HFF-Myc (cell line): Measurements from ENCODE around the gene SETD3.

Experiments
- DNase-seq: peaks from one replicate; pipeline ENCODE4 v3.0.0-alpha.2; 2011; ENCODE audit warnings: low read depth; ENCODE audit errors: extremely low read depth
- H3K4me3 ChIP-seq: replicated peaks from 2 replicates; pipeline ENCODE4 v1.5.1; 2011; ENCODE audit warnings: low read depth, mild to moderate bottlenecking, control low read depth, low read length
- TF ChIP-seq, protein P1 (sequence below): IDR thresholded peaks from 2 replicates; pipeline ENCODE4 v1.5.1; 2012; ENCODE audit warnings: mild to moderate bottlenecking, low read depth, low read length, control low read depth; ENCODE audit errors: missing control alignments

The SETD3 gene

DNA sequence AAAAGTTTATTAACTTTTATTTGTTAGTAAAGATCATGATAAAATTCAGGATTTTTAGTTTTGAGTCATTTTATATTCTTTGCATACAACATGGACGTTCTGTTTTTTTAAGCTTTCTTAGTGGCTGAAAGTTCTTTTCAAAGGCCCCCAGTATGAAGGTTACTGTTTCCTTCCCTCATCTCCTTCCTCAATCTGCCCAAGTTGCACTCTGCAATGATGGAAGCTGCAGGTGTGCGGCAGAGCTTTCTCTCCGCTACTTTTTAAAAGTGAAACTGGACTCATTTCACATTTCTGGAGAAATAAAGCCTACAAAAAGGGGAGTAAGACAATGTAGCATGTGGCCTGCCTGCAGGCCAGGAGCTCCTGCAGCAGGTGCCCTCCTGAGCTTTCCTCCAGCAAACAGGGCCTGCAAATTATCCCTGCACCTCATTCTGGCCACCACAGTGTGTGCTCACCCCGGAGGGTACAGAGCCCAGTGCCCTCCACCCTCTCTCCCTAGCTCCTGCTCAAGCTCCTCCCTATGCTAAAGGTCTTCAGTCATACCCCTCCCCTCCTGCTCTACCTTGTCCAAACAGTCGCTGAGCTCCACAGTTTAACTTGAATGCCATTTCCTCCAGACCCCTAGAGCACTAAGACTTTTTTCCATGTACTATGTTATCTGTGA is 78.9 kb downstream of the SETD3 start:
- DNase-seq = no peak
- no peak overlapping the region for H3K4me3 ChIP-seq
- TF ChIP-seq, protein P1, sequence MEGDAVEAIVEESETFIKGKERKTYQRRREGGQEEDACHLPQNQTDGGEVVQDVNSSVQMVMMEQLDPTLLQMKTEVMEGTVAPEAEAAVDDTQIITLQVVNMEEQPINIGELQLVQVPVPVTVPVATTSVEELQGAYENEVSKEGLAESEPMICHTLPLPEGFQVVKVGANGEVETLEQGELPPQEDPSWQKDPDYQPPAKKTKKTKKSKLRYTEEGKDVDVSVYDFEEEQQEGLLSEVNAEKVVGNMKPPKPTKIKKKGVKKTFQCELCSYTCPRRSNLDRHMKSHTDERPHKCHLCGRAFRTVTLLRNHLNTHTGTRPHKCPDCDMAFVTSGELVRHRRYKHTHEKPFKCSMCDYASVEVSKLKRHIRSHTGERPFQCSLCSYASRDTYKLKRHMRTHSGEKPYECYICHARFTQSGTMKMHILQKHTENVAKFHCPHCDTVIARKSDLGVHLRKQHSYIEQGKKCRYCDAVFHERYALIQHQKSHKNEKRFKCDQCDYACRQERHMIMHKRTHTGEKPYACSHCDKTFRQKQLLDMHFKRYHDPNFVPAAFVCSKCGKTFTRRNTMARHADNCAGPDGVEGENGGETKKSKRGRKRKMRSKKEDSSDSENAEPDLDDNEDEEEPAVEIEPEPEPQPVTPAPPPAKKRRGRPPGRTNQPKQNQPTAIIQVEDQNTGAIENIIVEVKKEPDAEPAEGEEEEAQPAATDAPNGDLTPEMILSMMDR = no peak

DNA sequence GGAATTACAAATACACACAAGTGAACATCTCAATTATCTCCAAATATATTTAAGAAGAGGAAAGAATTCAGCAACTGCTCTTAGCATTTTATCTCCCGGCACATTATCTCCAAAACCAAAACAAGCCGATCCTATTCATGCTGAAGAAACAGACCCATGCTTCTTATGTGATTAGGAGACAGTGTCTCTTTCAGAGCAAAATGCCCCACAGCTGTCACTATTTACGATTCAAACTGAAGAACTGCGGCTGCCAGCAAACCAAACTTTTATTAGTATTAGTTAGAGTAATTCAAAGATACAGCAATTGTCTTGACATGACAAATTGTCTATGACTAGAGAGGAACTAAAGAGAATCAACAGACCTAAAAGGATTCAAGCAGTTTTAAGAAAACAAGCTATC is 79.4 kb downstream of the SETD3 start:
- no peak for DNase-seq
- TF ChIP-seq, protein P1 = no peak
- no peak overlapping the region for H3K4me3 ChIP-seq

DNA sequence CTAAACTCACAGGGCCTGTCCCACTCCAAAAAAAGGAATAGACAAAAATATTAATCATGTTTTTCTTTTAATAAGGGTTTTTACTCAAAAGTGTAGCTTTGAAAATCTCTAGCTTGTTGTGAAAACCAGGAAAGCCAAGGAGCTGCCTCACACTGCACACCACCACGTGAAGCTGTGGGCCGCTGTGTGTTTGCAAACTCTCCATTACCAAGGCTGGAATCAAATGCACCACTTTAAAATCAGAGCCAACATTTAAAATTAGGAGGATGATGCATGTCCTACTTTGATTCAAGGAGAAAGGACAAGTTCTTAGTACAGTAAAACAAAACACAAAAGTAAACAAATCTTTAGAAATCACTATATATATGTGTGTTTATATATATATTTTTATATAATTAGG is 83.0 kb downstream of the SETD3 start:
- no peak overlapping the region for H3K4me3 ChIP-seq
- TF ChIP-seq, protein P1 = no peak
- no peak for DNase-seq

DNA sequence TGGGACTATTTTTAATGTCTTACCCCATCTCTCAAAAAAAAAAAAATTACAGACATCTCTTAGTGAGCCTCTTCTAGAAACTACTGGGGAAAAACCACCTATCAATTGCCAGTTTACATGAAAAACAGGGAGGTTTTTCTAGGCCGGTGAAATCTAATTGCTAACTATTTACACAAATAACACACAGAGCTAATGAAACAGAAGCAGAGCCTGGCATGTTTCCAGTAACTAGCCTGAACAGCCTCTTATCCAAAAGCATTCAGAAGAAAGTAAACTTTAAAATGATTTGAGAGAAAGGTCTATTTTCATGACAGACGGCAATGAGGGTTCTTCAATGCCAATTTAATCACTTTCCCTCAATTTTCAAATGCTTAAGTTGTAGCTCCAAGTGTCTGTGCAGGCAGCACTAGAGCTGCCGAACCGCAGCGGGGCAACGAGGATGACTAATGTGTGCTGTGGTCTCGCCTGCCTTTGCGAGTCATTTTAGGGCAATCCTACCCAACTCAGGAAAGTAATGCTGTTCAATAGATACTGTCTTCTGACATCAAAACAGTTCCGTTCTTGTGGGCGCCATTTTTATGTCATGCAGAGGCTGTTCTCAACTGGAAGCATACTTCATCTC is 84.6 kb downstream of the SETD3 start:
- no peak overlapping the region for H3K4me3 ChIP-seq
- DNase-seq = no peak
- TF ChIP-seq, protein P1 = no peak

DNA sequence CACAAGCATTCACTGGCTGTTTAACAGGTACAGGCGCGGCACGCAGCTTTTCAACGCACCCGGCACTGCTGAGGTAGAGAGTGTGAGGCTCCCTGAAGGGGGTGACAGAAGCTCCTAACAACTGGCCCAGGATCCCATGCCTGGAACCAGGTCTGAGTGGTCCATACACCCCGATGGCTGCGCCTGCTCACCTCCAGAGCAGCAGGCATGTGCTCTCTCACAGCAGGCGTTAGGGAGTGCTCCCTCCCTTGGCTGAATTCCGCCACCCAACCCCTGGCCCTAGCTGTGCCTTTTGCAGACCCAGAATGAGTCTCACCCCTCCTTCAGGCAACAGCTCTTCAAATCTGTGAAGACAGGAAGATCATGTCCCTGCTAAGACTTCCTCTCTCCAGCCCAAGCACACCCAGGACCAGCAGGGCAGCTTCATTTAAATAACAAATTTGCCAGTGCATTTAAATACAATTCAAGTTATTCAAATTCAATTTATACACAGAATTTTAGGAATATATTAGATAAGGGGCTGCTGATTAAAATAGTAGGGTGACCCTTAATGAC is 86.0 kb downstream of the SETD3 start:
- TF ChIP-seq, protein P1 = no peak
- no peak for DNase-seq
- no peak overlapping the region for H3K4me3 ChIP-seq

DNA sequence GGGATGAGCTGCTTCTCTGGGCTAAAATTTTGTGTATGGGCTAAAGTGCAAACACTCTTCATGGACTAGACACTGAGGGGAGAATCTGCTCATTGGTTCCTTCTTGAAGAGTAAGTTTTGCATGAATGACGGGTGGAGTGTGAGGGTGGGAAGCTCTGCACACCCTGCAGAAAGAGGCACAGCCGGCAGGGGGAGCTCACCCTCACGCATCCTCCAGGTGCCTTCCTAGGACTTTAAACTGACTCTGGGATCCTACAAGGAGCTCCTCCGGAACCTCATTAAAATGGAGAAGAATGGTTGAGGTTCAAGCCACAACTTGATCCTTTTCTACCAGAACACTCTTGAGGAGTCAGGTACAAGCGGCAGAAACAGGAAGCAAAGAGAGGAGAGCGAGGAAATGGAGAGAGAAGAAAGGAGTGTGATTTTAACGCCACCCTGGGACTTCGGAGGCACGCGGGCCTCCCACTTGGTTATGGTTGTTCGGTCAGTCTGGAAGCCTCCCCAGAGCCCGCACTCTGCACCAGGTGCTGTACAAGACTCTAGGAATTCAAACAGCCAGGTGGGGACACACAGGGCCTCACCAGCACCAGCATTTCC is 87.5 kb downstream of the SETD3 start:
- TF ChIP-seq, protein P1 = peak; percentile 89
- no peak for DNase-seq
- H3K4me3 ChIP-seq = no peak overlapping the region
